H1 (cell line): Measurements from ENCODE around the gene BCAP31. TPM values are rescaled to one million over a fixed set of nuclear protein-coding genes. Genes with fewer than 3 reads are reported as not detected.

Experiments
- CBX5 ChIP-seq: fragments of 300-800, 300-1000 bp; sonication (generic); IDR thresholded peaks from 2 replicates; pipeline ENCODE4 v1.7.1; 2016; ENCODE audit warnings: antibody characterized with exemption, low read length, low read depth
- EGR1 ChIP-seq: IDR thresholded peaks from 2 replicates; pipeline ENCODE4 v1.6.1; 2011; ENCODE audit warnings: low read depth, low read length, borderline replicate concordance
- NANOG ChIP-seq: IDR thresholded peaks from 2 replicates; pipeline ENCODE4 v1.6.1; 2011; ENCODE audit warnings: low read length, low read depth, mild to moderate bottlenecking, inconsistent platforms; ENCODE audit not compliant: insufficient read depth, poor library complexity, severe bottlenecking
- SP1 ChIP-seq: IDR thresholded peaks from 2 replicates; pipeline ENCODE4 v1.6.1; 2011; ENCODE audit warnings: low read depth, low read length
- polyA plus RNA-seq, 7 experiments: library from polyadenylated mRNA; depleted of rRNA in 3 of 7; stranded (reverse) in 5 of 7; unstranded in 2 of 7; fragments of >200 nt in 5 of 7; fragments of 200-250 nt in 2 of 7; gene quantifications; 1 replicate in 5 of 7; 2 replicates in 1 of 7; 4 replicates in 1 of 7; pipeline versions ENCODE4 v1.2.1 to v1.2.3, GENCODE V29; 2011 to 2013; ENCODE audit warnings: missing spikeins in 2 of 7, mixed read lengths in 2 of 7
- total RNA-seq: library from RNA; stranded (reverse); fragmentation: NEBNext Ultra II Directional; extraction: Animal tissue kit (Norgen Biotek cat#: 25700); gene quantifications from 2 replicates; pipeline ENCODE4 v1.2.1, GENCODE V29; 2021

Gene BCAP31
- total and polyA plus RNA-seq, 2 of the 8 experiments (the other 6 are each of a cell fraction or from before 2014, with no cell fraction given): 136 to 159 TPM

DNA sequence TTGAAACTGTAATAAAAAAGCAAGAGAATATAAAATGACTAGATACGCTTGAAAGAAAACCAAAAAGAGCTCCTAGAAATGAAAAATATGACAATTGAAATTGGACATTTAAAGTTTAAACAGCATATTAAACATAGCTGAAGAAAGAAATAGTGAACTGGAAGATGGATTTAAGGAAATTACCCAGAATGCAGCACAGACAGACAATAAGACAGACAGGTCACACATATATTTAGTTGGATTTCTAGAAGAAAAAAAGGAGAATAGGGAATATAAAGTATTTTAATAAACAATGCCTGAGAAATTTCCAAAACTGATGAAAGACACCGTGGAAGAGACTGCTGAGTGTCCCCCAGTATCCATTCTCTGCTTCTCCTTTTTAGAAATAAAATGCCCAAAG, 70.6 kb downstream of the BCAP31 start (continued):
- TF ChIP-seq SP1: no peak
- TF ChIP-seq CBX5: no peak
- TF ChIP-seq NANOG: no peak
- no peak for TF ChIP-seq EGR1
